ENCODE data around the gene FAR2.

The FAR2 gene

DNA sequence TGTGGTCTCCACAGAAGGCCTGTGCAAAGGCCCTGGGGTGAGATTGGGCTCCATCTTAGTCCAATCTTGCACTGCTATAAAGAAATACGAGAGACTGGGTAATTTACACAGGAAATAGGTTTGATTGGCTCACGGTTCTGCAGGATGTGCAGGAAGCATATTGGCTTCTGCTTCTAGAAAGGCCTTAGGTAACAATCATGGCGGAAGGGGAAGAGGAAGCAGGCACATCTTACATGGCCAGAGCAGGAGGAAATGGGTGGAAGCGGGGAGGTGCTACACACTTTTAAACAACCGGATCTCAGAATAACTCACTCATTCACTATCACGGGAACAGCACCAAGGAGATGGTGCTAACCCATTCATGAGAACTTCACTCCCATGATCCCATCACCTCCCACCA is 55.4 kb downstream of the FAR2 start:
- DNase-seq (ENCODE audit: low read depth in 2 of 2), result no peak

DNA sequence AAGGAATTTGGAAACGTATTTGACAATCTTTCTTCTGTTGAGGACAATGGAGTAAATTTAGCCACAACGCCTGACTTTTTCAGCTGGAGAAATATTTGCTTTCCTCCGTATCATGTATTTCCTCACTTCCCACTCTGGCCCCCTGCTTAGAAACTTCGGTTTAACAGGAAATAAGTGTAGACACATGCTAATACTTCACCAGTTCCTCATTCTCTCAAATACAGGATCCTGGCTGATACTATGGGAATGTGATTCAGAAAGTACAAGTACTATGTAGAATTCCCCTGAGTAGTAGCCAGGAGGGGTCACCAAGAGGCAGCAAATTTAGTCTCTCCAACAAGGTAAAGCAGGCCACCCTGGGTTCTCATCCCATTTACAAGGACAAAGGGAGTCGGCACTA is 58.0 kb downstream of the FAR2 start:
- DNase-seq (ENCODE audit: low read depth in 2 of 2), result no peak

DNA sequence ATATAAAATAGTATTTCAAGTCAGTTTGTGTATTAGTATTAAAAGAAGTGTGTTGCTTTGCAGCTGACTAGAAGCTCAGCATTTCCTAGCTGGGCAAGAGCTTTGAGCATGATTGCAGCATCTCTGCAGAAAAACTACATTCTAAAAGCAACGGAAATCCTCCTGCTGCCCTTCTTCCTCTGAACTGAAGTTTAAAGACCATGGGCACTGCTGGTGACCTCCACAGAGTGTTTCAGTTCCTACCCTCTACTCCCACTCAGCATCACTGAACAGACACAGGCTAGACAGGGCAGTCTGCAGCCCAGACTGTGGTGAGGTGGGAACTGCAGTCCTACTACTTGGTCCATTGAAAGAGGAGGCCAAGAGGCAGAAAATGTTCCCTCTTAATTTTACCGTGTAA is 59.0 kb downstream of the FAR2 start:
- no peak for DNase-seq (ENCODE audit: low read depth in 2 of 2)

DNA sequence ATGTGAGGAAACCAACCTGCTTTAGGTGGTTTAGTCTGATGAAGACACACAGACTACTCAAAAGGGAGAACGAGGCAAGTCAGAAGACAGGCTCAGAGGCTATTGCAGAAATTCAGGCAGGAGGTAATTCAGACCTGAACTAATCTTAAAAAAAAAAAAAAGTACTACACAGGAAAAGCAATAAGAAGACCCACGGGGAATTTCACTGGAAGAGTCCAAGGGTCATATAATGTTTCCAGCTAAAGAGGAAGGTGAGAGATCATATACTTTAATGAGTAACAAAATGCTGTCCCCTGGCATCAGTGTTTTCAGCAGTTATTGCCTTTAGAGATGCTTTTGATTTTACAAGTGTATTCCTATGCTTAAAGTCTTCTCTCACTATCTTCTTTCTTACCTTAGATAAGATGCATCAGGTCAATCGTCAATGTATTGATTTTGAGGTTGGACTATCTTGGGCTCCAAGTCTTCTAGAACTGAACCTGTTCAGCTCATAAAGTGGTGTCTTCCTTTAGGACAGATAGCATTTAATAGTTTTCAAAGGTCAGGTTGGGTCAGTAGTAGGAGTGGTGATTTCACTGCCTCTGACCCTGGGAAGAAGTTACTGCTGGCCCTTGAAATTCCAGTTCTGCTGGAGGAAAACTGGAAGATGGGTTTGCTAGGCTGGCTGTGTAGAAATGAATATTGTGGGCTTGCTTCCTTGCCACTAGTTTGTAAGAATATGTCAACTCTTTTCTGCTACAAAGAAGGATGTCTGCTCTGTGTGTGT is 60.0 kb downstream of the FAR2 start:
- no peak for DNase-seq (ENCODE audit: low read depth in 2 of 2)

DNA sequence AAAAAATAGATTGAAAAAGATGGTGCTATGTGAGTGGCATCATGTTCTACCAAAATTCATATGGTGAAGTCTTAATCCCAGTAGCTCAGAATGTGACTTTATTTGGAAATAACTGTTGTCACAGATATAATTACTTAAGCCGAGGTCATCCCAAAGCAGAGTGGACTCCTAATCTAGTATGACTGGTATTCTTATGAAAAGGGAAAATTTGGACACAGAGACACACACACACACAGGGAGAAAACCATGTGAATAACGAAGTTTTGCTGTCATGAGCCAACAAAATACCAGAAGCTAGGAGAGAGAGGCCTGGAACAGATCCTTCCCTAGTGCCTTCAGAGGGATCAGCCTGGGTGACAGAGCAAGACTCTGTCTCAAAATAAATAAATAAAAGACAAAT is 62.6 kb downstream of the FAR2 start:
- DNase-seq (ENCODE audit: low read depth in 2 of 2), result no peak

DNA sequence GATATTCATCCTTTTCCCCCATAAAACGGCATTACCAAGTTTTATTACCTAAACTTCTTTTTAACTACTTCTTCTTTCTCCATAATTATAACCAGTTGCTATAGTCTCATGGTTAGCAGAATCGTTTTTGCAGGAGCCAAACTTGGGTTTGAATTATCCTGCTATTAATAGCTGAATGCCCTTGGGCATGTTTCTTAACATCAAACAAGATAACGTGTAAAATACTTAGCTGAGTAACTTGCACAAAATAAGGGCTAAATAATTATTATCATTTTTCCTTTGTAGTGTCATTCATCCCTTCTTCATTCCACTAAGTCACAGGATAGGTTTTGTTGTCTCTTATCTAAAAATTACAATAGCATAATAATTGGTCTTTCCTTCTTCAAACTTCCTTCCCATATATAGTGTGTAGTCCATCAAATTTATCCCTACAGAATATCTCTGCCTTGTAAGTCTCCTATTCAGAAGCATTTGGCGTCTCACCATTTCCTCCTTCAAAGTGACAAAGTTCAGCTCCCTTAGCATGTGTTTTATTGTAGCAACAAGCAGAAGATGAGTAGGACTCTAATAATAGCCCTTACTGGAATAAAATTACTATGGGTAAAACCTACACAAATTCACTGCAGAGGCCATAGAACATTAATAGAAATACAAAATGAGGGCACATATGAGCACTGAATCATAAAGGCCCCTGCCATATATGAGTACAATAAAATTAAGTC is 63.8 kb downstream of the FAR2 start:
- no peak for DNase-seq (ENCODE audit: low read depth in 2 of 2)

DNA sequence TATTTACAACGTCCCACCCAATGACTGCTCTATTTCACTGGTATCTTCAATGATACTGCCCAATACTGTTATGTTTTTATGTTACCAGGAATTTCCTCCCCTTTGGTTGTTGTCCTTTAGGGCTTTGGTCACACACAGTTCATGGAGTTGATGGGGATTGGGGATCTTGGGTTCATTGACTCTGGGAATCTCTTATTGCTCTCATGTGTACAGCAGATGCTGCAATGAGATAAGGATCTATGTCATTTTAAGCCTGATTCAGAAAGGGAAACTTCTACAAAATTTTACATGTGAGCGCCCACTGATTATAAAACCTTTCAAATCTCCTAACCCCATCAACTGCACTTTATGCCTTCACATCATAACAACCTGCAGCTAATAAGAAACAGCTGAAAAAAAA is 67.2 kb downstream of the FAR2 start:
- DNase-seq (ENCODE audit: low read depth in 2 of 2), result no peak

DNA sequence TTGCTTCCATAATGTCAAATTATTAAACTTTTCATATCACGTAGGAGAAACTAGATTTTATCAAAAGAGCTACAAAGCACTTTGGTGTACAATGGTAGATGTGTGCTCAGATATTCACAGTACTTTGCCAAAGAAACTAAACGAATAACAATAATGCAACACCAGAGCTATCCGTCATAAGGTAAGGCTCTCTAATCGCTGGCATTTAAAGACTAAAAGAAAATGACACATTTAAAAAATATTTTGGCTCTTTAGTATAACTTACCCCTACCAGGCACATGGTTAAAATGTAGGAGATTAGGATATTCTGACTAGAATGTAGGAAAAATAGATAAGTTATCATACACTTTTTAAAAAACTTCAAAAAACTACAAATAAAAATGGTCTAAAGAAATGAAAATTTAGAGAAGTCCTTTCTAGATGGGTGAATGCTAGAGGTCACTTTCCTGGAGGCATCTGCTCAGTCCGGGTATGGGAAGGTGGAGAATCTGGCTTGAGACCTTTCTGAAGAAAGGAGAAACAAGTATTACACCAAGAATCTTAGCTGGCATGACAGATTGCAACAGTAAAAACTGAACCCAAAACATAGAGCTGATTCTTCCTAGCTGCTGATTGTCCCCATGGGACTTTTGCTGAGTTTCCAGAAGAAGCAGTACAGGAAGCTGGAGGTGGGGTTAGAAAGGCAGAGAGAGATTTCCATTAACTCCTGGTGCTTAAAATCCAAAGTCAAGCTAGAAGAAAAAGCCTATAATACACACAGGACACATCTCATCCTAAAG is 67.9 kb downstream of the FAR2 start:
- no peak for DNase-seq (ENCODE audit: low read depth in 2 of 2)

GRCh38 chr12:29220632-29221336 is 71.7 kb downstream of the FAR2 start:
- no peak for DNase-seq (ENCODE audit: low read depth in 2 of 2)

DNA sequence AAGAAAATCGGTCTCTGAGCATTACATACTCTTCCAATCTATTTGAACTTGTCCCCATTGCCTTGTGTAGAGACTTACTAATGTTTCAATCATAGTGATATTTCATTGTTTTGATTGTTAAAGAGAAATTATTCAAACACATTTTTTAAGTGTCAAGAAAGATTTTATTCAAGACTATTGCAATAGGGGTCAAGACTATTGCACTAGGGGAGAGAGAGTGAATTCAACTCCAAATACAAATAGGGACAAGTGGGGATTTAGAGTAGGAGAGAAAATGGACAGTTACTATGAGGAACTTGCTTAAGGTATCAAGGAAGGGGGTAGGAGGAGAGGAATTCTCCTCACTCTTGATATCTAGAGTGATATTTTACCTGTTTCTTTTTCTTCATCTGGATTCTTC is 73.1 kb downstream of the FAR2 start:
- DNase-seq (ENCODE audit: low read depth in 2 of 2), result no peak

DNA sequence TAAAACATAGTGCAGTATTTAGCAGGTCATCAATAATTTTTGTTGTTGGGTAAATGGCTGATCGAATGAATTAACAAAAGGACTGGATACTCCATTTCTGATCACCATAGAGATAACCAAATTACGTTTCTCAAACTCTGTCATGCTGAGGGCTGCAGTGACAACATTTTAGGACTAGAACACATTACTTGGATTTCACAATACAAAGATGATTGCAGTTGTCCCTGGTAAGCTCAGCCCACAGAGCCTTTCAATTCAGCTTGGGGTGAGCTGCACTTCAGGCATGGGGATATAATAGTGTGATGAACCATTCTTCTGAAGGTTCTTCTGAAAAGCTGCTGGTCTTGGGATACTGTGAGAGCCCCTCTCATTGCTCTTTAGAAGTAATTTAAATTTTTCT is 74.3 kb downstream of the FAR2 start:
- no peak for DNase-seq (ENCODE audit: low read depth in 2 of 2)

- DNase-seq (ENCODE audit: low read depth in 2 of 2), result no peak
Observed at GRCh38 chr12:29223956-29224543, 75.0 kb downstream of the FAR2 start.

DNA sequence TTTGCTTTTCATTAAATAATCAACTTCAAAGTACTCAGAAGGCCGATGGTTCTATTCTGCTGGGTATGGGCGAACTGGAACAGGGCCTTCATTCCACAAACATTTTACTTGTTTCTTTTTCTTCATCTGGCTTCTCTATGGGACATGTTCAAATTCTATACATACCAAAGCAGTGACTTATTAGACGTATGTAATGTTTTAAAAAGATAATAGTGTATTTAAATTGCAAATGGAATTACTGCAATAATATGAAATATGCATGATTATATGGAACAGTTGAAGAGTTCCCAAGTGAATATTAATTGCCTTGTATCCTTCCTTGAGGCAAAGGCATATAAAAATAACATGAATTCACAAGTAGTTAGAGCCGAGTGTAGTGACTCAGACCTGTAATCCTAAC is 75.5 kb downstream of the FAR2 start:
- DNase-seq (ENCODE audit: low read depth in 2 of 2), result no peak

GRCh38 chr12:29225834-29226233 is 76.8 kb downstream of the FAR2 start:
- DNase-seq (ENCODE audit: low read depth in 2 of 2), result no peak

GRCh38 chr12:29226616-29227015 is 77.5 kb downstream of the FAR2 start:
- DNase-seq (ENCODE audit: low read depth in 2 of 2), result no peak

GRCh38 chr12:29228474-29229157 is 79.5 kb downstream of the FAR2 start:
- no peak for DNase-seq (ENCODE audit: low read depth in 2 of 2)

DNA sequence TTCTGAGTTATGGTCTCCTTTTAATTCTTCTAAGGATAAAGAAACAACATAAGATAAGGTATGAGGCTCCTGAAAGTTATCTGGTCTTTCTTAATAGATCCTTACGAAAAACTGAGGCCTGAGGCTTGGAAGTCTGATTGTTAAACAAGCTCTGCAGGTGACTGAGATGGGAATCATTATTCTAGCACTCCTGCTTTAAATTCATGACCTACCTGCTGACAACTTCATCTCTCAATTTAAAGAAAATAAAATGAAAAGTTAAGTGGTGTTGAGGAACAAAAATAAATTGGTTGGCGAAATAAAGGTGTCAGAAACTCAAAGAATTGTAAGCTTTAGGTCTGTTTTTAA is 80.1 kb downstream of the FAR2 start:
- no peak for DNase-seq (ENCODE audit: low read depth in 2 of 2)

DNA sequence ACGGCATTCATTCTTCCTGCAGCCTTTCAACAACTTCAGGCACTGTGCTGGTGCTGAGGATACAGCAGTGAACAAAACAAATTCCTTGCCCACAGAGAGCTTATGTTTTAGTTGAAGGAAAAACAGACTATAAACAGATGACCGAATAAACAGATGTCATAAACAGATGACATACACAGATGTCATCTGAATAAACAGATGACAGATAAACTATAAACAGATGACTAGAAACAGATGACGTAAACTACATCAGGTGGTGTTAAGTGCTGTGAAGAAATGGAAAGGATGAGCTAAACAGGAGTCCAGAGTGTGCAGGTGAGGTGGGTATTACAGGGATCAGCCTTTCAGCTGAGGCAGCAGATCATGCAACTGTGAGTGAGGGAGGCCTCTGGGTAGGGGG is 80.9 kb downstream of the FAR2 start:
- DNase-seq (ENCODE audit: low read depth in 2 of 2), result no peak

DNA sequence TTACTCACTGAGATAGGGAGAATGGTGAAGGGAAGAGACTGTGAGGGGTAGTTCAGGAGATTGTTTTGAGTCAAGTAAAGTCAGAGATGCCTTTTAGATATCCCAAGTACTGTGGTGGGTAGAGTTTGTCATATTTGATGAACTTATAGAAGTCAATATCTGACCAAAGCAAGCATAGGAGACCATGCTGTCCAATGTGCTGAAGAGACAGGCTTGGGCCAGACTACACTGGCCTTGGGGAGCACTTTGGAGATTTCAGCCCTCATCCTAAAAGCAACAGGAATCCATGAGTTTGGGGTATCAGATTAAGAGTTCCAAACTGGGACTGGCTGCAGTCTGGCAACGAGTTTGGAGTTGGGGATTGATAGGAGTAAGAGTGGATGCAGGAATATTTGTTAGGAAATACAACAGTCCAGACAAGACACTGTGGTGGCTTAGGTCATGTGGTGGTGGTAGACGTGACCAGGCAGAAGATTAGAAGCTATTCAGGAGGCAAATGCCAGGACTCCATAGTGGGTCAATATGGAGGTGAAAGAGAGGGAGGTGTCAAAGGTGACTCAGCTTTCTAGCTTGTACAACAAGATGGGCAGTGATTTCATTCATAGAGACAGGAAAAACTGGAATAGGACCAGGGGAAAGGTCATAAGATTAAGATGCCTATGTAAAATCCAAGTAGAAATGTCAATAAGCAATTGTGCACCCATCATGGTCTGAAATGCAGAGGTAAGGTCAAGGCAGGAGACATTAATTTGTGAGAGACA is 81.9 kb downstream of the FAR2 start:
- DNase-seq (ENCODE audit: low read depth in 2 of 2), result no peak

DNA sequence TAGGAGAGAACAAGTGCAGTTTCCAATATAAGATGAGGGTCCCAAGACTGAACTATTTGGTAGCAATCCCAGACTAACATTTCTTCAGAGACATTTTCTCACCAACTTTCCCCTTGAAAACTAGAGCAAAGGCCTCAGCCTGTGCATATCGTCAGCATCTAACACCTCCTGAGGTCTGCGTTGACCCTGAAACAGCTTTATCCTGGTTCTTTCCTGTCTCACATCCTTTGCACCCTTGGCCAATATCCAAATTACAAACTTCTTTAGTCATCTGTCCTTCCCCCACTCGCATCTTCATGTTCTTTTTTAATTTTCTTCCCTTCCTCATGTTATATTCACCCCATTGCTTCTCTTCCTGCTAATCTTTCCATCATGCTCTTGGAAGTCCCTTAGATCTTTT is 83.0 kb downstream of the FAR2 start:
- DNase-seq (ENCODE audit: low read depth in 2 of 2), result no peak

DNA sequence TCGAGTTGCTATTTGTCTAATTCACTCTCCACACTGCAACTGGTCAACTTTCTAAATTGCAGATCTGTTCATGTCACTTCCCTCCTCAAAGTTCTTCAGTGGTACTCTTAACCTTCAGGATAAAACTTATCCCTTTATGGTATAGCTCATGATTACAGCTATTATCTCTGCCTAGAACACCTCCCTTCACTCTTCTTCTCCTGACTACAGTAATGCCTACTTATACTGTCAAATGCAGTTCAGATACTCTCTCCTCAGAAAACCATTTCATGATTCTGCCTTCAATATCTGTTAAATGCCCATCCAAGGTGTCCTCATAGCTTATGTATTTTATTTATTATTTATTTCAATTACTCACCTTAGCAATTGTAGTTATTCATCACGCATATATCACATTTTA is 85.5 kb downstream of the FAR2 start:
- DNase-seq (ENCODE audit: low read depth in 2 of 2), result no peak

Measured in stimulated activated CD8-positive, alpha-beta memory T cell treated with anti-CD3 and anti-CD28 coated beads, Interleukin-2, amount 100 ng/mL, for 1 hour (primary cell).